ENCODE measurements around the gene OR14A16. TPM values are rescaled to one million over a fixed set of nuclear protein-coding genes. Genes with fewer than 3 reads are reported as not detected.

OR14A16 gene
- total and polyA plus RNA-seq, 2 of the 4 experiments (the other 2 are of a cell fraction), result not detected

GRCh38 chr1:247857985-247858619 lies 34.2 kb upstream of the OR14A16 start:
- 15% methylated on average over 6 of the region's 15 CpGs; no CpG with 5 or more reads in 1 of the 2 experiments for WGBS, 2 experiments (ENCODE audit: extremely low coverage in 2 of 2, insufficient read length in 1 of 2)
- no TSS peak for BruUV-seq (replicated peaks)
- H4K5ac ChIP-seq (ENCODE audit: low read depth, low read length), result no peak overlapping the region; the same call in 1 of the 2 replicates
- H3K27ac ChIP-seq (ENCODE audit: insufficient read depth, low read length), result no peak overlapping the region
- no peak overlapping the region for H4K91ac ChIP-seq (ENCODE audit: insufficient read depth, low read depth, low read length)
- no peaks in the 10 kb centered on the region for H3K9me1 ChIP-seq (ENCODE audit: insufficient read depth, low read length)
- TF ChIP-seq RFX5 (IDR thresholded peaks at IDR 0.05; ENCODE audit: low read depth, low read length) (no peak), USF2 (IDR thresholded peaks at IDR 0.05; ENCODE audit: low read depth, low read length) (no peak), RAD21 (IDR thresholded peaks at IDR 0.05; ENCODE audit: low read length) (no peak), BHLHE40 (IDR thresholded peaks at IDR 0.05; ENCODE audit: low read depth, low read length) (no peak), ELK1 (IDR thresholded peaks at IDR 0.05; ENCODE audit: borderline replicate concordance, low read depth, low read length) (no peak), POLR2A (IDR thresholded peaks at IDR 0.05; ENCODE audit: low read depth, low read length) (no peak), MXI1 (IDR thresholded peaks at IDR 0.05; ENCODE audit: borderline replicate concordance, low read depth, low read length) (no peak), CEBPB (IDR thresholded peaks at IDR 0.05; ENCODE audit: low read depth, low read length) (no peak)
- no peaks in the 10 kb centered on the region for H3K27me3 ChIP-seq (ENCODE audit: control insufficient read depth, insufficient read depth, low read length)
- ATAC-seq (ENCODE audit: low read depth), result no peak
- H2BK15ac ChIP-seq (ENCODE audit: low read depth, low read length), result no peak overlapping the region
- dilution Hi-C loops (cut with HindIII; ENCODE audit: low sequenced_read_pairs, unreplicated experiment) (no loop called here), intact Hi-C loops (cut with micrococcal nuclease) (no loop called here), in situ Hi-C loops (cut with MboI; ENCODE audit: low sequenced_read_pairs) (no loop called here)
- H3K4me3 ChIP-seq (ENCODE audit: insufficient read depth, low read depth, low read length), result peak overlapping the region; percentile 86; the same call in 1 of the 2 replicates
- CTCF ChIA-PET, result no interaction called here
- H4K20me1 ChIP-seq (ENCODE audit: insufficient read depth, low read length), result no peaks in the 10 kb centered on the region
- H3K18ac ChIP-seq (ENCODE audit: low read depth, low read length), result peak overlapping the region; percentile 27; the same call in 1 of the 2 replicates
- no peak overlapping the region for H2AK9ac ChIP-seq (replicated peaks; ENCODE audit: low read depth, low read length, poor library complexity)
- no peak overlapping the region for H3K9ac ChIP-seq (ENCODE audit: low read depth, low read length)
- no peak overlapping the region; a peak in 1 of 4 replicates for H4K8ac ChIP-seq (ENCODE audit: low read depth in 2 of 2, low read length in 2 of 2)
- POLR2A ChIA-PET (ENCODE audit: unreplicated experiment), result no interaction called here
- no peak overlapping the region for H3K14ac ChIP-seq (replicated peaks; ENCODE audit: low read depth, low read length)
- no peaks in the 10 kb centered on the region for H3K36me3 ChIP-seq (ENCODE audit: control insufficient read depth, insufficient read depth, low read length)
- H3K9me3 ChIP-seq (ENCODE audit: control insufficient read depth, insufficient read depth, low read length), result peaks cover 26% of the 10 kb centered on the region
- H3K23ac ChIP-seq (ENCODE audit: low read depth, low read length), result no peak overlapping the region
- peak overlapping the region; percentile 63 for H2AFZ ChIP-seq (replicated peaks; ENCODE audit: low read length, poor library complexity)
- H3K4me2 ChIP-seq (ENCODE audit: low read depth, low read length), result peak overlapping the region; percentile 65; the same call in 1 of the 2 replicates
- no peaks in the 10 kb centered on the region for H3K79me1 ChIP-seq (ENCODE audit: low read depth in 1 of 2, low read length in 2 of 2)
- H2BK5ac ChIP-seq (ENCODE audit: low read depth, low read length, poor library complexity, severe bottlenecking), result no peak overlapping the region
- H3K56ac ChIP-seq (ENCODE audit: extremely low read depth, insufficient read depth, low read length), result no peak overlapping the region
- DNase-seq, result no peak
- H2AK5ac ChIP-seq (ENCODE audit: low read depth, low read length), result no peak overlapping the region
- H2BK20ac ChIP-seq (ENCODE audit: low read depth, low read length), result no peak overlapping the region
- H2BK120ac ChIP-seq (ENCODE audit: low read depth, low read length), result no peak overlapping the region
- H3K4me1 ChIP-seq (ENCODE audit: control insufficient read depth, insufficient read depth, low read length), result no peaks in the 10 kb centered on the region
- no peak overlapping the region for H3K4ac ChIP-seq (ENCODE audit: low read depth, low read length)

All from IMR-90 (cell line).